ENCODE measurements around the gene TMEM132A. TPM values are rescaled to one million over a fixed set of nuclear protein-coding genes. Genes with fewer than 3 reads are reported as not detected.

TMEM132A gene
- total RNA-seq, 1 donor from 2014 or later = 113 TPM

DNA sequence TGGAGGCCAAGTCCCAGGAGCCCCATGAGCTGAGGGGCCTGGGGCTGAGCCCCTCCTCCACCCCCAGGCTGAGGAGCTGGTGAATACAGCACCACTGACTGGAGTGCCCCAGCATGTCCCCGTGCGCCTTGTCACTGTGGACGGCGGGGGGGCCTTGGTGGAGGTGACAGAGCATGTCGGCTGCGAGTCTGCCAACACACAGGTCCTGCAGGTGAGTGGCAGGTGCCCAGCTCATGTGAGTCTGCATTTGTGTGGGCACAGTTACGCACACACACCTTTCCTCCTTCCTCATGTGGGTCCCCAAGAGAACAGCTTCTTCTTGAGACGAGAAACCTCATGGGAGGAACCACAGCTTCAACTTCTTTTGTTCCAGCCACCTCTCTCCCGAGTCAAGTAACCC is 7.7 kb downstream of the TMEM132A start:
- no peak for TF ChIP-seq CTCF (IDR thresholded peaks at IDR 0.05)

GRCh38 chr11:60932605-60933356 is 8.5 kb downstream of the TMEM132A start:
- Mint-ChIP-seq H3K36me3 (ENCODE audit: unreplicated experiment) (peaks cover 18% of the 10 kb centered on the region), H3K27me3 (ENCODE audit: unreplicated experiment) (no peaks in the 10 kb centered on the region), H3K9me3 (ENCODE audit: unreplicated experiment) (no peaks in the 10 kb centered on the region), H3K4me3 (ENCODE audit: unreplicated experiment) (no peak overlapping the region), H3K4me1 (ENCODE audit: unreplicated experiment) (peaks cover 8% of the 10 kb centered on the region), H3K27ac (ENCODE audit: unreplicated experiment) (no peak overlapping the region)
- no peak for DNase-seq (ENCODE audit: extremely low spot score, unreplicated experiment)
- no peak for TF ChIP-seq CTCF (IDR thresholded peaks at IDR 0.05)

More for the DNA sequence above, 7.7 kb downstream of the TMEM132A start:
- DNase-seq (ENCODE audit: extremely low spot score, unreplicated experiment) = no peak
- no peak overlapping the region for H3K27ac Mint-ChIP-seq (ENCODE audit: unreplicated experiment)
- no peaks in the 10 kb centered on the region for H3K27me3 Mint-ChIP-seq (ENCODE audit: unreplicated experiment)
- no peak overlapping the region for H3K4me3 Mint-ChIP-seq (ENCODE audit: unreplicated experiment)
- H3K4me1 Mint-ChIP-seq (ENCODE audit: unreplicated experiment) = peaks cover 8% of the 10 kb centered on the region
- peaks cover 18% of the 10 kb centered on the region for H3K36me3 Mint-ChIP-seq (ENCODE audit: unreplicated experiment)
- H3K9me3 Mint-ChIP-seq (ENCODE audit: unreplicated experiment) = no peaks in the 10 kb centered on the region

GRCh38 chr11:60933416-60934123 is 9.3 kb downstream of the TMEM132A start:
- Mint-ChIP-seq H3K4me3 (ENCODE audit: unreplicated experiment) (no peak overlapping the region), H3K27ac (ENCODE audit: unreplicated experiment) (no peak overlapping the region), H3K4me1 (ENCODE audit: unreplicated experiment) (peaks cover 8% of the 10 kb centered on the region), H3K9me3 (ENCODE audit: unreplicated experiment) (no peaks in the 10 kb centered on the region), H3K27me3 (ENCODE audit: unreplicated experiment) (no peaks in the 10 kb centered on the region), H3K36me3 (ENCODE audit: unreplicated experiment) (peaks cover 18% of the 10 kb centered on the region)
- TF ChIP-seq CTCF (IDR thresholded peaks at IDR 0.05) = no peak
- no peak for DNase-seq (ENCODE audit: extremely low spot score, unreplicated experiment)

DNA sequence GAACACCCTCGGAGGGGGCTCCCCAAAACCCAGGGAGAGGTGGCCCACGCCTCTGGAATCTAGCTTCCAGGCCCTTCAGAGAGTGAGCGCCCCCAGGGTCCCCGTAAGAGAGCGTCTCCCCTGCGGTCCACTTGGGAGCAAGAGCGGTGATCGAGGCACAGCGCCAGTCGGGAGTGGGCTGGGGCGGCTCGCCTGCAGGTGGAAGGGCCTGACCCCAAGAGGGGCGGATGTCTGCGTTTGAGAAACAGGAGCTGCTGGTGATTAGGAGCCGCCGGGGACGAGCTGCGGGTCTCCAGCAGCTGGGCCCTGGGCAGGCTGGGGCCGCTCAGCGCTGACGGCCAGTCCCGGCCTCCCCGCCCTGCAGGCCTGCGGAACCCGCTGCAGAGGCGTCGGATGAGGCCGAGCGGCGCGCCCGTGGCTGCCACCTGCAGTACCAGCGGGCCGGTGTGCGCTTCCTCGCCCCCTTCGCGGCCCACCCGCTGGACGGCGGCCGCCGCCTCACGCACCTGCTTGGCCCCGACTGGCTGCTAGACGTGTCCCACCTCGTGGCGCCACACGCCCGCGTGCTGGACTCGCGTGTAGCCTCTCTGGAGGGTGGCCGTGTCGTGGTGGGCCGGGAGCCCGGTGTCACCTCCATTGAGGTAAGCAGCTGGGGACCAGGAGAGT is 10.0 kb downstream of the TMEM132A start:
- H3K9me3 Mint-ChIP-seq (ENCODE audit: unreplicated experiment) = no peaks in the 10 kb centered on the region
- H3K27ac Mint-ChIP-seq (ENCODE audit: unreplicated experiment) = no peak overlapping the region
- peaks cover 17% of the 10 kb centered on the region for H3K36me3 Mint-ChIP-seq (ENCODE audit: unreplicated experiment)
- no peaks in the 10 kb centered on the region for H3K27me3 Mint-ChIP-seq (ENCODE audit: unreplicated experiment)
- TF ChIP-seq CTCF (IDR thresholded peaks at IDR 0.05) = no peak
- no peak for DNase-seq (ENCODE audit: extremely low spot score, unreplicated experiment)
- no peak overlapping the region for H3K4me3 Mint-ChIP-seq (ENCODE audit: unreplicated experiment)
- peaks cover 8% of the 10 kb centered on the region for H3K4me1 Mint-ChIP-seq (ENCODE audit: unreplicated experiment)

All from osteocyte (in vitro differentiated cells).